Fibroblast of villous mesenchyme (primary cell): Measurements from ENCODE around the gene PSTK. TPM values are rescaled to one million over a fixed set of nuclear protein-coding genes. Genes with fewer than 3 reads are reported as not detected.
A peak's percentile ranks its signal among the peaks of the same experiment; 100 is the strongest.

Source experiments
- DNase-seq: peaks from one replicate; pipeline ENCODE4 v3.0.0-alpha.2; 2010; ENCODE audit warnings: low read depth
- H3K4me3 ChIP-seq: 2 replicates; pipeline ENCODE4 v1.5.1; 2011; ENCODE audit warnings: low read depth, mild to moderate bottlenecking, low read length
- total RNA-seq: library from RNA; depleted of rRNA; stranded (reverse); fragments of >200 nt; gene quantifications from 2 replicates; pipeline ENCODE4 v1.2.3, GENCODE V29; 2012
- TF ChIP-seq, protein P1 (sequence below): IDR thresholded peaks from 2 replicates; pipeline ENCODE4 v1.5.1; 2012; ENCODE audit warnings: low read depth, mild to moderate bottlenecking, low read length; ENCODE audit not compliant: insufficient read depth

Gene PSTK
- total RNA-seq, 1 donor: 5.6 TPM

- TF ChIP-seq, protein P1, sequence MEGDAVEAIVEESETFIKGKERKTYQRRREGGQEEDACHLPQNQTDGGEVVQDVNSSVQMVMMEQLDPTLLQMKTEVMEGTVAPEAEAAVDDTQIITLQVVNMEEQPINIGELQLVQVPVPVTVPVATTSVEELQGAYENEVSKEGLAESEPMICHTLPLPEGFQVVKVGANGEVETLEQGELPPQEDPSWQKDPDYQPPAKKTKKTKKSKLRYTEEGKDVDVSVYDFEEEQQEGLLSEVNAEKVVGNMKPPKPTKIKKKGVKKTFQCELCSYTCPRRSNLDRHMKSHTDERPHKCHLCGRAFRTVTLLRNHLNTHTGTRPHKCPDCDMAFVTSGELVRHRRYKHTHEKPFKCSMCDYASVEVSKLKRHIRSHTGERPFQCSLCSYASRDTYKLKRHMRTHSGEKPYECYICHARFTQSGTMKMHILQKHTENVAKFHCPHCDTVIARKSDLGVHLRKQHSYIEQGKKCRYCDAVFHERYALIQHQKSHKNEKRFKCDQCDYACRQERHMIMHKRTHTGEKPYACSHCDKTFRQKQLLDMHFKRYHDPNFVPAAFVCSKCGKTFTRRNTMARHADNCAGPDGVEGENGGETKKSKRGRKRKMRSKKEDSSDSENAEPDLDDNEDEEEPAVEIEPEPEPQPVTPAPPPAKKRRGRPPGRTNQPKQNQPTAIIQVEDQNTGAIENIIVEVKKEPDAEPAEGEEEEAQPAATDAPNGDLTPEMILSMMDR: peak; percentile 3
- peak; percentile 99 for DNase-seq
- peak within 1 kb of the TSS; percentile 90 for H3K4me3 ChIP-seq
Observed at GRCh38 chr10:122953902-122954730, 26.1 kb upstream of the PSTK start, which contains the start of gene C10orf88. Gene C10orf88 (minus strand): TSS chr10:122954227. CDS start chr10:122954178, 49 bp downstream.

GRCh38 chr10:122954731-122955050, 25.5 kb upstream of the PSTK start:
- TF ChIP-seq, protein P1: no peak
- H3K4me3 ChIP-seq: peak overlapping the region; percentile 90
- no peak for DNase-seq

DNA sequence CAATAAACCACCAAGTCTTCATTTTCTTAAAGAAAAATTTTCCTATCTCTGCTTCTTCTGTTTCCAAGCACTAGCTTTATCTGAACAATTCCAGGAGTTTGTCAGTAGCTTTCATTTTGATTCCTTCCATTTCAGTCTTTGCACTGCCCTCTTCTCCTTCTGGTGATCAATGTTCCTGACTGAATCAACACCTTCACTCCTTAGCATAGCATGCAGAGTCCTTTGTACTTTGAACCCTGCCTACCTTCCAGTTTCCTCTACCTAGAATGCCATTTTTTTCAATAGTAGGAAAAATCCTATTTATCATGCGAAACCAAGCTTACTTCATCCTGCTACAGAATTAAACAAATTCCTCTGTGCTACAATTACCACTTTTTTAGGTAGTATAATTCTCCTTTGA, 24.3 kb upstream of the PSTK start:
- TF ChIP-seq, protein P1: no peak
- H3K4me3 ChIP-seq: no peak overlapping the region
- no peak for DNase-seq

GRCh38 chr10:122957474-122957873, 22.7 kb upstream of the PSTK start:
- no peak overlapping the region for H3K4me3 ChIP-seq
- no peak for DNase-seq
- TF ChIP-seq, protein P1: no peak

DNA sequence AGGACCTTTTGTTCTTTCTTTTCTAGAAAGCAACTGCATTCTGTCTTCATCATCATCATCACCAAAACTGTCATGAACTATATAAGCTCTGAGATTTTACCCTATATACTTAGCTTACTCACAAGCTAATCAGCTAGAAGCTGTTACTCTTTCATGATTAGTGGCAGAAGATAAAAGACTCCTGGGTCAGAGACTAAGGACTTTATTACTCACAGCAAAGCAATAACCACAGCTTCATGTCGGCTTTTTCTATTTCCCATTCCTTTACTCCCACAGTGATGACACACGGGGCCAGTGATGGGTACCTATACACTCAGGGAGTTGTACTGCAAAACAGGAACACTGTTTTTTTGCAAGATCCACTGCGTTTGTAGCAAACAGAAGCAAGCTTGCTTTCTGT, 17.8 kb upstream of the PSTK start:
- H3K4me3 ChIP-seq: no peak overlapping the region
- TF ChIP-seq, protein P1: no peak
- no peak for DNase-seq

- DNase-seq: no peak
- H3K4me3 ChIP-seq: no peak overlapping the region
- TF ChIP-seq, protein P1: no peak
Observed at GRCh38 chr10:122966879-122967278, 13.3 kb upstream of the PSTK start.

GRCh38 chr10:122968698-122969097, 11.5 kb upstream of the PSTK start:
- no peak overlapping the region for H3K4me3 ChIP-seq
- no peak for DNase-seq
- TF ChIP-seq, protein P1: no peak
